H1 (cell line): ENCODE data around the gene TAF1B. TPM values are rescaled to one million over a fixed set of nuclear protein-coding genes. Genes with fewer than 3 reads are reported as not detected.

Source experiments
- ASH2L ChIP-seq: fragments of 200-600, 300-600 bp; sonication (generic); IDR thresholded peaks from one replicate; pipeline ENCODE4 v1.7.1; 2017; ENCODE audit warnings: low read length
- BRCA1 ChIP-seq: IDR thresholded peaks from 2 replicates; pipeline ENCODE4 v1.6.1; 2012; ENCODE audit warnings: low read depth, low read length, improper control_type of control experiment
- CEBPB ChIP-seq: IDR thresholded peaks from 2 replicates; pipeline ENCODE4 v1.6.1; 2012; ENCODE audit warnings: low read depth, low read length
- CHD2 ChIP-seq: IDR thresholded peaks from 2 replicates; pipeline ENCODE4 v1.6.1; 2012; ENCODE audit warnings: low read length, improper control_type of control experiment
- CREB1 ChIP-seq: IDR thresholded peaks from 2 replicates; pipeline ENCODE4 v1.6.1; 2012; ENCODE audit warnings: inconsistent platforms
- CTBP2 ChIP-seq: IDR thresholded peaks from 2 replicates; pipeline ENCODE4 v1.7.0; 2011; ENCODE audit warnings: borderline replicate concordance, mild to moderate bottlenecking, moderate library complexity, mixed read lengths, low read length; ENCODE audit not compliant: insufficient read depth, insufficient read length
- CTCF ChIP-seq, 3 experiments: IDR thresholded peaks; 1 replicate in 2 of 3; 2 replicates in 1 of 3; pipeline versions ENCODE4 v1.5.1 to v1.6.1; 2011; ENCODE audit warnings: low read length in 3 of 3, mild to moderate bottlenecking in 3 of 3, inconsistent platforms in 2 of 3, low read depth in 1 of 3, moderate library complexity in 1 of 3; ENCODE audit not compliant: insufficient read depth in 1 of 3; ENCODE audit errors: control extremely low read depth in 1 of 3
- E2F6 ChIP-seq: IDR thresholded peaks from 2 replicates; pipeline ENCODE4 v1.6.1; 2012; ENCODE audit warnings: inconsistent platforms
- HDAC6 ChIP-seq: IDR thresholded peaks from one replicate; pipeline ENCODE4 v1.7.1; 2012; ENCODE audit warnings: low read depth, mild to moderate bottlenecking, inconsistent platforms, low read length, moderate library complexity
- KDM4A ChIP-seq: IDR thresholded peaks from one replicate; pipeline ENCODE4 v1.7.1; 2012; ENCODE audit warnings: low read depth, mild to moderate bottlenecking, moderate library complexity, low read length, inconsistent platforms; ENCODE audit not compliant: severe bottlenecking
- MAX ChIP-seq: IDR thresholded peaks from 2 replicates; pipeline ENCODE4 v1.6.1; 2012; ENCODE audit warnings: inconsistent platforms
- POLR2A ChIP-seq, 2 experiments: IDR thresholded peaks; 1 replicate in 1 of 2; 2 replicates in 1 of 2; pipeline ENCODE4 v1.6.1; 2011; ENCODE audit warnings: low read depth in 2 of 2, low read length in 2 of 2, mild to moderate bottlenecking in 2 of 2; ENCODE audit errors: control extremely low read depth in 1 of 2
- RNF2 ChIP-seq: fragments of 200-900, 300-1000 bp; sonication (generic); IDR thresholded peaks from 2 replicates; pipeline ENCODE4 v1.7.1; 2016; ENCODE audit warnings: borderline replicate concordance, low read depth, mild to moderate bottlenecking, antibody characterized with exemption, low read length; ENCODE audit not compliant: poor library complexity, severe bottlenecking; ENCODE audit errors: missing control alignments
- SAP30 ChIP-seq: fragments of 300-600 bp; sonication (generic); IDR thresholded peaks from 2 replicates; pipeline ENCODE4 v1.7.1; 2012; ENCODE audit warnings: low read length, moderate library complexity, mild to moderate bottlenecking, inconsistent platforms; ENCODE audit not compliant: insufficient read depth, insufficient replicate concordance
- SIRT6 ChIP-seq: IDR thresholded peaks from one replicate; pipeline ENCODE4 v1.7.1; 2012; ENCODE audit warnings: low read length, inconsistent platforms
- SUZ12 ChIP-seq: fragments of 200-600 bp; sonication (generic); IDR thresholded peaks from 2 replicates; pipeline ENCODE4 v1.6.1; 2012; ENCODE audit warnings: mild to moderate bottlenecking, inconsistent platforms, low read length, moderate library complexity, mixed read lengths
- TEAD4 ChIP-seq: IDR thresholded peaks from 2 replicates; pipeline ENCODE4 v1.6.1; 2012; ENCODE audit warnings: low read depth, low read length, inconsistent platforms, mixed read lengths
- USF2 ChIP-seq: IDR thresholded peaks from 2 replicates; pipeline ENCODE4 v1.6.1; 2011; ENCODE audit warnings: low read length, improper control_type of control experiment
- YY1 ChIP-seq: IDR thresholded peaks from 2 replicates; pipeline ENCODE4 v1.6.1; 2011; ENCODE audit warnings: low read depth, mild to moderate bottlenecking, low read length
- polyA plus RNA-seq, 7 experiments: library from polyadenylated mRNA; depleted of rRNA in 3 of 7; stranded (reverse) in 5 of 7; unstranded in 2 of 7; fragments of >200 nt in 5 of 7; fragments of 200-250 nt in 2 of 7; gene quantifications; 1 replicate in 5 of 7; 2 replicates in 1 of 7; 4 replicates in 1 of 7; pipeline versions ENCODE4 v1.2.1 to v1.2.3, GENCODE V29; 2011 to 2013; ENCODE audit warnings: missing spikeins in 2 of 7, mixed read lengths in 2 of 7
- total RNA-seq: library from RNA; stranded (reverse); fragmentation: NEBNext Ultra II Directional; extraction: Animal tissue kit (Norgen Biotek cat#: 25700); gene quantifications from 2 replicates; pipeline ENCODE4 v1.2.1, GENCODE V29; 2021

The TAF1B gene
- total and polyA plus RNA-seq, 2 of the 8 experiments (the other 6 are each of a cell fraction or from before 2014, with no cell fraction given), result 6.6 to 25.2 TPM

DNA sequence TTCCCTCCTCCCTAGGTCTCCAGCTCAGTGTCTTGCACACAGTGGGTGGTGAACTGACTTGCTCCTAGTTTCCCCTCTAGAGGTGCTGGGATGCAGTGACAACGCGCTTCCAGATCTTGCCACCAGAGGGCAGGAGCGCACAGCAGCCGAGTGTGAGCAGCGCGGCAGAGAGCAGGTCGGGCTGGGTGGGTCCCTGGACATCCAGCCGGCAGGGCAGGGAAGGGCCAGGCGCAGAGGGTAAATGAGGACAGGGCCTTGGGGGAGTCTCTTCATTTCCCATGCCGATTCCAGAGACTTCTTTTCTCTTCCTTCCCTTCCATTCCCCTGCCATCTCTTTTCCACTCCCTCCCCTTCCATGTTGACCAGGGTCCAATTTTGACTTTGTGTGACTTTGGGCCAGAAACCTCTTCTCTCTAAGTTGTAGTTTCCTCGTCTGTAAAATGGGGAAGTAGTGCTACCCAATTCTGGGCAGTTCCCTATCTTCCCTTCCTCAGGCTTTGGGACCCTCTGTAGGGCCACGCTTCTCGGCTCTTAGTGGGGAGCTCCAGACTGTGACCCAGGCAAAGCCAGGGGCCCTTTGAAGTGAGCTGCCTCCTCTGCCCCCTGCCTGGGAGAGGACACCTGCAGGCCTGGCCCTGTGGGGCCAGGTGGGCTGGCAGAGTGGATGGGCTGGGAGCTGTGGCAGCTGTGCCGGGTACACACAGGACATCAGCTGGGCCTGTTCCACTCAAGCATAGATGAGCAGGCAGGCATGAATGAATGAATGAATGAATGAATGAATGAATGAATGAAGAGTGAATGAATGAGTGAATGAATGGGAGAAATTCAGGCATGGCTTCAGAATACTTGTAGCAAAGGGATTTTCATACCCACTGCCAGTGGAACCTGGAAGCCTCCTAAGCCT, 43.3 kb upstream of the TAF1B start (continued):
- TF ChIP-seq CTCF (IDR thresholded peaks at IDR 0.05; ENCODE audit: control extremely low read depth in 1 of 3, insufficient read depth in 1 of 3, low read depth in 1 of 3, low read length in 3 of 3) (peak; percentile 99 to 100 (median 99)), ASH2L (no peak), BRCA1 (no peak), USF2 (no peak), SUZ12 (no peak), KDM4A (no peak), TEAD4 (0 out of 2 replicates have a peak, but pooled peaks have one; percentile 2), CEBPB (no peak), RNF2 (no peak), YY1 (no peak), POLR2A (IDR thresholded peaks at IDR 0.05; ENCODE audit: control extremely low read depth in 1 of 2, low read depth in 2 of 2, low read length in 2 of 2) (no peak), HDAC6 (no peak), CREB1 (peak; percentile 84), CTBP2 (no peak), SAP30 (no peak), SIRT6 (no peak), CHD2 (no peak), E2F6 (no peak), MAX (peak; percentile 56)
